K562 (cell line): Measurements from ENCODE around the gene LENG8. TPM values are rescaled to one million over a fixed set of nuclear protein-coding genes. Genes with fewer than 3 reads are reported as not detected.

ENCODE experiments used
- ARNT ChIP-seq, 2 experiments: fragments of 450-650 bp; IDR thresholded peaks; 2 replicates each; pipeline ENCODE4 v1.6.1; 2016; ENCODE audit warnings: mild to moderate bottlenecking in 1 of 2
- BRF1 ChIP-seq: IDR thresholded peaks from 3 replicates; pipeline ENCODE4 v1.6.1; 2011; ENCODE audit warnings: borderline replicate concordance, mild to moderate bottlenecking; ENCODE audit not compliant: insufficient read length; ENCODE audit errors: extremely low read depth
- FUS ChIP-seq: fragments of 200-400 bp; formaldehyde crosslinking; optimal IDR thresholded peaks from 2 replicates; pipeline ENCODE3; 2017; ENCODE audit warnings: low read depth, low read length
- GATA2 ChIP-seq: sonication (generic); formaldehyde crosslinking; IDR thresholded peaks from 2 replicates; pipeline ENCODE4 v1.4.0; 2020; ENCODE audit warnings: mild to moderate bottlenecking, missing genetic modification reagents
- HNRNPL ChIP-seq: fragments of 200-400 bp; formaldehyde crosslinking; IDR thresholded peaks from 2 replicates; pipeline ENCODE4 v1.6.1; 2017; ENCODE audit warnings: low read depth, mild to moderate bottlenecking, low read length
- KAT2B ChIP-seq: IDR thresholded peaks from one replicate; pipeline ENCODE4 v1.6.1; 2012; ENCODE audit warnings: low read depth, mild to moderate bottlenecking, control low read depth, inconsistent platforms, low read length, moderate library complexity
- KLF6 ChIP-seq: fragments of 250-450 bp; sonication (Bioruptor Pico); IDR thresholded peaks from 2 replicates; pipeline ENCODE4 v1.4.0; 2020; ENCODE audit warnings: mild to moderate bottlenecking, moderate library complexity, borderline replicate concordance
- MEIS2 ChIP-seq: fragments of 450-650 bp; IDR thresholded peaks from 2 replicates; pipeline ENCODE4 v1.6.1; 2014; ENCODE audit warnings: mild to moderate bottlenecking; ENCODE audit not compliant: partially characterized antibody
- PCBP1 ChIP-seq: fragments of 200-400 bp; formaldehyde crosslinking; IDR thresholded peaks from 2 replicates; pipeline ENCODE4 v1.6.1; 2018; ENCODE audit warnings: mild to moderate bottlenecking, low read depth, low read length; ENCODE audit not compliant: poor library complexity, severe bottlenecking
- RBM39 ChIP-seq: fragments of 200-400 bp; formaldehyde crosslinking; optimal IDR thresholded peaks from 2 replicates; pipeline ENCODE3; 2018; ENCODE audit warnings: low read depth, low read length
- SAFB2 ChIP-seq: fragments of 200-400 bp; formaldehyde crosslinking; IDR thresholded peaks from 2 replicates; pipeline ENCODE4 v1.6.1; 2018; ENCODE audit warnings: borderline replicate concordance, low read length, low read depth, moderate library complexity; ENCODE audit not compliant: severe bottlenecking
- SRSF1 ChIP-seq: fragments of 200-400 bp; formaldehyde crosslinking; IDR thresholded peaks from 2 replicates; pipeline ENCODE4 v1.6.1; 2017; ENCODE audit warnings: mild to moderate bottlenecking, low read depth, low read length, moderate library complexity
- U2AF1 ChIP-seq: fragments of 200-400 bp; formaldehyde crosslinking; optimal IDR thresholded peaks from 2 replicates; pipeline ENCODE3; 2017; ENCODE audit warnings: mild to moderate bottlenecking, low read depth, low read length, moderate library complexity
- polyA plus RNA-seq, 8 experiments: library from polyadenylated mRNA; depleted of rRNA in 4 of 8; stranded (reverse) in 5 of 8; unstranded in 3 of 8; fragments of >200 nt; fragmentation: Nextera tagmentation in 2 of 8; fragmentation: Illumina TruSeq in 1 of 8; extraction: Ambion mirVana in 2 of 8; extraction: Trizol in 1 of 8; gene quantifications; 2 replicates each; pipeline versions ENCODE4 v1.2.1 to v1.2.3, GENCODE V29; 2011 to 2014; ENCODE audit warnings: inconsistent platforms in 1 of 8, missing spikeins in 1 of 8
- total RNA-seq, 7 experiments: library from RNA; depleted of rRNA in 6 of 7; stranded (reverse); fragments of >200 nt in 6 of 7; fragmentation: Illumina TruSeq in 2 of 7; extraction: Trizol in 2 of 7; gene quantifications; 2 replicates each; pipeline versions ENCODE4 v1.2.1 to v1.2.3, GENCODE V29; 2011 to 2021; ENCODE audit warnings: low replicate concordance in 1 of 7
- TF ChIP-seq, protein P1 (sequence below), 2 experiments: fragments of 450-650 bp in 1 of 2; IDR thresholded peaks; 2 replicates each; pipeline ENCODE4 v1.6.1; 2011 to 2017; ENCODE audit warnings: low read depth in 2 of 2, antibody characterized with exemption in 1 of 2, borderline replicate concordance in 1 of 2, low read length in 1 of 2, mild to moderate bottlenecking in 1 of 2, mixed read lengths in 1 of 2; ENCODE audit not compliant: control insufficient read depth in 1 of 2
- TF ChIP-seq, protein P2 (sequence below): fragments of 450-650 bp; IDR thresholded peaks from 2 replicates; pipeline ENCODE4 v1.6.1; 2017; ENCODE audit warnings: antibody characterized with exemption, mild to moderate bottlenecking
- TF ChIP-seq, protein P3 (sequence below), 2 experiments: fragments of 450-650 bp in 1 of 2; sonication (generic) in 1 of 2; formaldehyde crosslinking; conservative IDR thresholded peaks; 2 replicates each; pipeline versions ENCODE4 v1.4.0 to v1.8.1; 2020 to 2022; ENCODE audit warnings: mild to moderate bottlenecking in 1 of 2, missing genetic modification reagents in 1 of 2
- TF ChIP-seq, protein P4 (sequence below): sonication (generic); formaldehyde crosslinking; IDR thresholded peaks from 2 replicates; pipeline ENCODE4 v1.8.0; 2022; ENCODE audit warnings: missing genetic modification reagents, mild to moderate bottlenecking, moderate library complexity, borderline replicate concordance

Gene LENG8
- total and polyA plus RNA-seq, 9 of the 15 experiments (the other 6 are each of a cell fraction or from before 2014, with no cell fraction given) = 0.74 to 146 (median 28.1) TPM

DNA sequence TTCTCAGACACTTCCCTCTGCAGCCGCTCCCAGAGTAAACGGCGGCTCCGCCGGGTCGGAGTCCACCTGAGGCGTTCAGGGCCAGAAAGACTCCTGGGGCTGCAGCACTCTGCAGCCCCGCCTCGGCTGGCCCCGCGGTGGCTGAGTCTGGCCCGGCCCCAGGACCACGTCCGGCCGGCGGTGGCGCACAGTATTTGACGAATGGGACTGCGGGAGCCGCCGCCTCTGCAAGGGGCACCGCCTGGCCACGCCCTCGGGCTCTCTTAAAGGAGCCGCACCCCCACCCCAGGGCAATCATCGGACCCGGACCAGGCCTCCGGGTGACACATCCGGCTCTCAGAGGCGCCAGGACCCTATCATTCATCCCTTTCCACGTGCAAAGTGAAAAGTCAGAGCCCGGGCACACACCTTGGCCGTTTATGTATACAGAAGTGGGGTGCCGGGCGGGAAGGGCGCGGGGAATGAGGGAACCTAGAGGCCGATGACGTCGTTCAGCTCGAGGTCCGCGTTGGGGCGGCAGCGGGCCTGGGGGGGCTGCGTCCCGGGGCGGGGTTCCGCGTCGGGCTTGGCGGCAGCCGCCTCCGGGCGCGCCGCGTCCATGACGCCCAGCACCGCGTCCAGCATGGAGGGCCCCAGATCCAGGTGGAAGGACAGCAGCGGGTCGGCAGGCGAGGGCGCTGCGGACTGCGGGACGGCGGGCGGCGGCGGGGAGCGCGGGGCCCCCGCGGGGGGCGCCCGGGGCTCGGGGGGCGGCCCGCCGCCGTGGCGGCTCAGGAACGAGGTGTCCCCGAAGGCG lies 15.8 kb downstream of the LENG8 start (continued):
- TF ChIP-seq, protein P1, sequence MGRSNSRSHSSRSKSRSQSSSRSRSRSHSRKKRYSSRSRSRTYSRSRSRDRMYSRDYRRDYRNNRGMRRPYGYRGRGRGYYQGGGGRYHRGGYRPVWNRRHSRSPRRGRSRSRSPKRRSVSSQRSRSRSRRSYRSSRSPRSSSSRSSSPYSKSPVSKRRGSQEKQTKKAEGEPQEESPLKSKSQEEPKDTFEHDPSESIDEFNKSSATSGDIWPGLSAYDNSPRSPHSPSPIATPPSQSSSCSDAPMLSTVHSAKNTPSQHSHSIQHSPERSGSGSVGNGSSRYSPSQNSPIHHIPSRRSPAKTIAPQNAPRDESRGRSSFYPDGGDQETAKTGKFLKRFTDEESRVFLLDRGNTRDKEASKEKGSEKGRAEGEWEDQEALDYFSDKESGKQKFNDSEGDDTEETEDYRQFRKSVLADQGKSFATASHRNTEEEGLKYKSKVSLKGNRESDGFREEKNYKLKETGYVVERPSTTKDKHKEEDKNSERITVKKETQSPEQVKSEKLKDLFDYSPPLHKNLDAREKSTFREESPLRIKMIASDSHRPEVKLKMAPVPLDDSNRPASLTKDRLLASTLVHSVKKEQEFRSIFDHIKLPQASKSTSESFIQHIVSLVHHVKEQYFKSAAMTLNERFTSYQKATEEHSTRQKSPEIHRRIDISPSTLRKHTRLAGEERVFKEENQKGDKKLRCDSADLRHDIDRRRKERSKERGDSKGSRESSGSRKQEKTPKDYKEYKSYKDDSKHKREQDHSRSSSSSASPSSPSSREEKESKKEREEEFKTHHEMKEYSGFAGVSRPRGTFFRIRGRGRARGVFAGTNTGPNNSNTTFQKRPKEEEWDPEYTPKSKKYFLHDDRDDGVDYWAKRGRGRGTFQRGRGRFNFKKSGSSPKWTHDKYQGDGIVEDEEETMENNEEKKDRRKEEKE (IDR thresholded peaks at IDR 0.05; ENCODE audit: borderline replicate concordance in 1 of 2, control insufficient read depth in 1 of 2, low read depth in 2 of 2, low read length in 1 of 2) = peak in 1 of 2 experiments; percentile 69; a peak in 1 of 4 replicates
- no peak for TF ChIP-seq BRF1
- TF ChIP-seq FUS = no peak
- TF ChIP-seq GATA2 = no peak
- TF ChIP-seq, protein P2, sequence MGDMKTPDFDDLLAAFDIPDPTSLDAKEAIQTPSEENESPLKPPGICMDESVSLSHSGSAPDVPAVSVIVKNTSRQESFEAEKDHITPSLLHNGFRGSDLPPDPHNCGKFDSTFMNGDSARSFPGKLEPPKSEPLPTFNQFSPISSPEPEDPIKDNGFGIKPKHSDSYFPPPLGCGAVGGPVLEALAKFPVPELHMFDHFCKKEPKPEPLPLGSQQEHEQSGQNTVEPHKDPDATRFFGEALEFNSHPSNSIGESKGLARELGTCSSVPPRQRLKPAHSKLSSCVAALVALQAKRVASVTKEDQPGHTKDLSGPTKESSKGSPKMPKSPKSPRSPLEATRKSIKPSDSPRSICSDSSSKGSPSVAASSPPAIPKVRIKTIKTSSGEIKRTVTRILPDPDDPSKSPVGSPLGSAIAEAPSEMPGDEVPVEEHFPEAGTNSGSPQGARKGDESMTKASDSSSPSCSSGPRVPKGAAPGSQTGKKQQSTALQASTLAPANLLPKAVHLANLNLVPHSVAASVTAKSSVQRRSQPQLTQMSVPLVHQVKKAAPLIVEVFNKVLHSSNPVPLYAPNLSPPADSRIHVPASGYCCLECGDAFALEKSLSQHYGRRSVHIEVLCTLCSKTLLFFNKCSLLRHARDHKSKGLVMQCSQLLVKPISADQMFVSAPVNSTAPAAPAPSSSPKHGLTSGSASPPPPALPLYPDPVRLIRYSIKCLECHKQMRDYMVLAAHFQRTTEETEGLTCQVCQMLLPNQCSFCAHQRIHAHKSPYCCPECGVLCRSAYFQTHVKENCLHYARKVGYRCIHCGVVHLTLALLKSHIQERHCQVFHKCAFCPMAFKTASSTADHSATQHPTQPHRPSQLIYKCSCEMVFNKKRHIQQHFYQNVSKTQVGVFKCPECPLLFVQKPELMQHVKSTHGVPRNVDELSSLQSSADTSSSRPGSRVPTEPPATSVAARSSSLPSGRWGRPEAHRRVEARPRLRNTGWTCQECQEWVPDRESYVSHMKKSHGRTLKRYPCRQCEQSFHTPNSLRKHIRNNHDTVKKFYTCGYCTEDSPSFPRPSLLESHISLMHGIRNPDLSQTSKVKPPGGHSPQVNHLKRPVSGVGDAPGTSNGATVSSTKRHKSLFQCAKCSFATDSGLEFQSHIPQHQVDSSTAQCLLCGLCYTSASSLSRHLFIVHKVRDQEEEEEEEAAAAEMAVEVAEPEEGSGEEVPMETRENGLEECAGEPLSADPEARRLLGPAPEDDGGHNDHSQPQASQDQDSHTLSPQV = 0 out of 2 replicates have a peak, but pooled peaks have one; percentile 42
- no peak for TF ChIP-seq RBM39
- no peak for TF ChIP-seq ARNT (IDR thresholded peaks at IDR 0.05)
- TF ChIP-seq, protein P3, sequence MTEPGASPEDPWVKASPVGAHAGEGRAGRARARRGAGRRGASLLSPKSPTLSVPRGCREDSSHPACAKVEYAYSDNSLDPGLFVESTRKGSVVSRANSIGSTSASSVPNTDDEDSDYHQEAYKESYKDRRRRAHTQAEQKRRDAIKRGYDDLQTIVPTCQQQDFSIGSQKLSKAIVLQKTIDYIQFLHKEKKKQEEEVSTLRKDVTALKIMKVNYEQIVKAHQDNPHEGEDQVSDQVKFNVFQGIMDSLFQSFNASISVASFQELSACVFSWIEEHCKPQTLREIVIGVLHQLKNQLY (CRISPR knock-in tag; conservative IDR thresholded peaks at IDR 0.05) = no peak
- TF ChIP-seq KLF6 (CRISPR knock-in tag) = no peak
- TF ChIP-seq SAFB2 = no peak
- TF ChIP-seq U2AF1 = no peak
- no peak for TF ChIP-seq KAT2B
- TF ChIP-seq, protein P4, sequence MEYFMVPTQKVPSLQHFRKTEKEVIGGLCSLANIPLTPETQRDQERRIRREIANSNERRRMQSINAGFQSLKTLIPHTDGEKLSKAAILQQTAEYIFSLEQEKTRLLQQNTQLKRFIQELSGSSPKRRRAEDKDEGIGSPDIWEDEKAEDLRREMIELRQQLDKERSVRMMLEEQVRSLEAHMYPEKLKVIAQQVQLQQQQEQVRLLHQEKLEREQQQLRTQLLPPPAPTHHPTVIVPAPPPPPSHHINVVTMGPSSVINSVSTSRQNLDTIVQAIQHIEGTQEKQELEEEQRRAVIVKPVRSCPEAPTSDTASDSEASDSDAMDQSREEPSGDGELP (CRISPR knock-in tag) = peak; percentile 78
- no peak for TF ChIP-seq MEIS2
- TF ChIP-seq HNRNPL = no peak
- TF ChIP-seq PCBP1 = peak; percentile 73
- no peak for TF ChIP-seq SRSF1
